Endothelial cell of umbilical vein (primary cell): ENCODE data around the gene BRK1. TPM values are rescaled to one million over a fixed set of nuclear protein-coding genes. Genes with fewer than 3 reads are reported as not detected.
A peak's percentile ranks its signal among the peaks of the same experiment; 100 is the strongest.
"Not testable (repeated sequence)": the region's sequence is repeated elsewhere in the genome, so short reads cannot be mapped to it uniquely, and the experiment has no call there.

ENCODE experiments used
- BruUV-seq: library from RNA; stranded (reverse); fragments of 400-500 nt; replicated peaks from 2 replicates; lab custom pipeline; 2021; lab: Mats Ljungman, UMichigan
- CTCF ChIA-PET: fragments of 300-600, 350-600 bp; sonication (Branson Sonifier 250); formaldehyde crosslinking; loops from one replicate; lab custom pipeline; 2021; ENCODE audit warnings: antibody characterized with exemption, inconsistent platforms; lab: Charles Lee
- POLR2A ChIA-PET: fragments of 300-600, 350-600 bp; sonication (Branson Sonifier 250); formaldehyde crosslinking; loops from one replicate; lab custom pipeline; 2021; ENCODE audit warnings: antibody characterized with exemption, inconsistent platforms; lab: Charles Lee
- DNase-seq: peaks from one replicate; pipeline ENCODE4 v3.0.0-alpha.2; 2011; ENCODE audit warnings: low read depth, low spot score
- FAIRE-seq: peaks from 2 replicates; lab custom pipeline; 2011; peaks lifted over from hg19 to GRCh38; lab: Jason Lieb, UNC
- H2AFZ ChIP-seq: 2 replicates; pipeline ENCODE4 v1.6.0; 2012; ENCODE audit warnings: low read depth, low read length, control low read depth, inconsistent platforms
- H3K27ac ChIP-seq: 2 replicates; pipeline ENCODE4 v1.5.1; 2011; ENCODE audit warnings: low read depth, mild to moderate bottlenecking, control low read depth, low read length, moderate library complexity; ENCODE audit not compliant: insufficient read depth
- H3K27me3 ChIP-seq, 2 experiments: 2 replicates each; pipeline versions ENCODE4 v1.6.0 to v1.6.1; 2011; ENCODE audit warnings: low read length in 2 of 2, mixed read lengths in 1 of 2; ENCODE audit not compliant: control insufficient read depth in 2 of 2, insufficient read depth in 2 of 2
- H3K36me3 ChIP-seq, 2 experiments: 2 replicates in 1 of 2; 3 replicates in 1 of 2; pipeline ENCODE4 v1.5.1; 2011; ENCODE audit warnings: low read length in 2 of 2, mild to moderate bottlenecking in 1 of 2, moderate library complexity in 1 of 2; ENCODE audit not compliant: control insufficient read depth in 2 of 2, insufficient read depth in 2 of 2; ENCODE audit errors: extremely low read depth in 1 of 2
- H3K4me1 ChIP-seq: 3 replicates; pipeline ENCODE4 v1.5.1; 2011; ENCODE audit warnings: mild to moderate bottlenecking, low read length; ENCODE audit not compliant: control insufficient read depth, insufficient read depth; ENCODE audit errors: extremely low read depth
- H3K4me2 ChIP-seq: 2 replicates; pipeline ENCODE4 v1.6.1; 2011; ENCODE audit warnings: low read length, control low read depth, mixed read lengths; ENCODE audit not compliant: insufficient read depth
- H3K4me3 ChIP-seq, 3 experiments: fragments of 200-600 bp in 1 of 3; sonication (generic), shearing (Covaris generic) in 1 of 3; replicated peaks in 1 of 3; 2 replicates each; pipeline ENCODE4 v1.5.1; 2011 to 2016; ENCODE audit warnings: control low read depth in 3 of 3, low read length in 3 of 3, mild to moderate bottlenecking in 2 of 3, inconsistent platforms in 1 of 3, low read depth in 1 of 3, moderate library complexity in 1 of 3; ENCODE audit not compliant: insufficient read depth in 1 of 3
- H3K79me2 ChIP-seq: 2 replicates; pipeline ENCODE4 v1.6.0; 2012; ENCODE audit warnings: low read length, inconsistent platforms; ENCODE audit not compliant: control insufficient read depth, insufficient read depth
- H3K9ac ChIP-seq: replicated peaks from 2 replicates; pipeline ENCODE3; 2011; ENCODE audit warnings: low read length, control low read depth; ENCODE audit not compliant: insufficient read depth; ENCODE audit errors: extremely low read depth
- H3K9me1 ChIP-seq: replicated peaks from 3 replicates; pipeline ENCODE4 v1.6.0; 2011; ENCODE audit warnings: mild to moderate bottlenecking, low read length; ENCODE audit not compliant: control insufficient read depth, insufficient read depth; ENCODE audit errors: extremely low read depth
- H3K9me3 ChIP-seq: replicated peaks from 2 replicates; pipeline ENCODE4 v1.5.1; 2012; ENCODE audit warnings: low read length, inconsistent platforms; ENCODE audit not compliant: control insufficient read depth, insufficient read depth
- H4K20me1 ChIP-seq: replicated peaks from 2 replicates; pipeline ENCODE3; 2011; ENCODE audit warnings: mild to moderate bottlenecking, low read length; ENCODE audit not compliant: control insufficient read depth, insufficient read depth; ENCODE audit errors: extremely low read depth
- FOS ChIP-seq: IDR thresholded peaks from 2 replicates; pipeline ENCODE4 v1.6.1; 2011; ENCODE audit warnings: mild to moderate bottlenecking, low read length, moderate library complexity, borderline replicate concordance; ENCODE audit not compliant: insufficient read depth
- GATA2 ChIP-seq: IDR thresholded peaks from 2 replicates; pipeline ENCODE4 v1.7.0; 2011; ENCODE audit warnings: low read depth, mild to moderate bottlenecking, moderate library complexity, mixed read lengths, low read length; ENCODE audit not compliant: insufficient read length, insufficient read depth
- JUN ChIP-seq: IDR thresholded peaks from 2 replicates; pipeline ENCODE4 v1.6.1; 2011; ENCODE audit warnings: borderline replicate concordance, low read depth; ENCODE audit not compliant: insufficient read length, insufficient read depth
- MAX ChIP-seq: IDR thresholded peaks from 2 replicates; pipeline ENCODE4 v1.6.1; 2011; ENCODE audit not compliant: insufficient read depth, insufficient read length
- MYC ChIP-seq: IDR thresholded peaks from one replicate; pipeline ENCODE4 v1.6.1; 2011; ENCODE audit warnings: mild to moderate bottlenecking, low read depth, low read length
- POLR2A ChIP-seq: IDR thresholded peaks from 2 replicates; pipeline ENCODE4 v1.6.1; 2012; ENCODE audit warnings: low read depth, mild to moderate bottlenecking, control low read depth, low read length
- POLR2AphosphoS5 ChIP-seq: IDR thresholded peaks from 2 replicates; pipeline ENCODE4 v1.6.1; 2012; ENCODE audit warnings: low read depth, mild to moderate bottlenecking, control low read depth, low read length, moderate library complexity; ENCODE audit not compliant: insufficient read depth
- dilution Hi-C: fragments of 300-500 bp; cut with MboI; formaldehyde crosslinking; loops from one replicate; pipeline ENCODE4 v1.15.0; 2019; ENCODE audit warnings: low sequenced_read_pairs; ENCODE audit not compliant: extremely low pct_ligation_motif_present
- intact Hi-C: fragments of 100-400 bp; cut with micrococcal nuclease; formaldehyde crosslinking; loops from one replicate; pipeline ENCODE4 v1.10.0; 2022
- polyA plus RNA-seq, 4 experiments: library from polyadenylated mRNA; depleted of rRNA in 3 of 4; stranded (reverse) in 3 of 4; unstranded in 1 of 4; fragments of >200 nt; gene quantifications; 2 replicates each; pipeline versions ENCODE4 v1.2.1 to v1.2.3, GENCODE V29; 2011 to 2012; ENCODE audit warnings: missing spikeins in 1 of 4
- total RNA-seq: library from RNA; stranded (reverse); gene quantifications from 2 replicates; pipeline ENCODE4 v1.2.3, GENCODE V29; 2021

BRK1 gene
- total and polyA plus RNA-seq, 2 donors (not counting 3 experiments of a cell fraction or from before 2014, with no cell fraction given) = 123 to 144 TPM

GRCh38 chr3:10173926-10174435, 58.5 kb downstream of the BRK1 start:
- Histone ChIP-seq H3K4me3 (no peak overlapping the region), H3K9me3 (no peaks in the 10 kb centered on the region)

GRCh38 chr3:10175334-10175733, 59.9 kb downstream of the BRK1 start:
- POLR2A ChIA-PET = interaction anchor here (0.6 to 0.7 kb wide), 2 partner anchors 34 to 219 kb away, joined by 3 read pairs; partner anchors contain the start of gene VHL
- dilution Hi-C loops = not testable (repeated sequence)

More at GRCh38 chr3:10173926-10174435, 58.5 kb downstream of the BRK1 start:
- H3K36me3 ChIP-seq = no peaks in the 10 kb centered on the region
- H2AFZ ChIP-seq = no peak overlapping the region
- DNase-seq (peak; percentile 98), FAIRE-seq (peak; percentile 93)
- no peaks in the 10 kb centered on the region for H3K79me2 ChIP-seq
- no peaks in the 10 kb centered on the region for H3K9me1 ChIP-seq
- intact Hi-C loops (loop anchor here (1.0 to 5.0 kb wide), 2 partner anchors 15 to 33 kb away; no protein-coding TSS in a partner anchor), dilution Hi-C loops (no loop called here)
- peak overlapping the region; percentile 33 for H3K9ac ChIP-seq
- H3K27me3 ChIP-seq = no peaks in the 10 kb centered on the region
- peaks cover 14% of the 10 kb centered on the region for H3K4me1 ChIP-seq
- no TSS peak for BruUV-seq
- peak overlapping the region; percentile 35 for H3K4me2 ChIP-seq
- ChIA-PET POLR2A (interaction anchor here (1.1 kb wide), 1 partner anchor 18 kb away, joined by 4 read pairs; no protein-coding TSS in a partner anchor), CTCF (interaction anchor here (1.2 to 2.4 kb wide), 6 partner anchors 9 to 98 kb away, joined by 3 to 15 read pairs (median 5); partner anchors contain the start of gene IRAK2)
- H4K20me1 ChIP-seq = no peaks in the 10 kb centered on the region
- TF ChIP-seq GATA2 (no peak), POLR2A (peak; percentile 46), FOS (peak; percentile 77), MYC (no peak), JUN (peak; percentile 92), MAX (no peak), POLR2AphosphoS5 (peak; percentile 60)
- H3K27ac ChIP-seq = peak overlapping the region; percentile 84

GRCh38 chr3:10176150-10176549, 60.7 kb downstream of the BRK1 start:
- H3K36me3 ChIP-seq, DNase-seq, H3K9ac ChIP-seq, dilution Hi-C loops, H3K27me3 ChIP-seq, H3K27ac ChIP-seq, H3K79me2 ChIP-seq, H3K9me3 ChIP-seq, H2AFZ ChIP-seq, BruUV-seq, H3K4me3 ChIP-seq, H3K9me1 ChIP-seq, H4K20me1 ChIP-seq, H3K4me2 ChIP-seq, intact Hi-C loops: not testable (repeated sequence)
- ChIA-PET CTCF (interaction anchor here (1.6 kb wide), 1 partner anchor 10 kb away, joined by 9 read pairs; no protein-coding TSS in a partner anchor), POLR2A (interaction anchor here (0.7 kb wide), 1 partner anchor 83 kb away, joined by 8 read pairs; no protein-coding TSS in a partner anchor)
- H3K4me1 ChIP-seq = peaks cover 14% of the 10 kb centered on the region
- FAIRE-seq = peak; percentile 28

More at GRCh38 chr3:10175334-10175733, 59.9 kb downstream of the BRK1 start:
- H3K27me3 ChIP-seq, H3K9me3 ChIP-seq, H2AFZ ChIP-seq, BruUV-seq, intact Hi-C loops, H3K4me2 ChIP-seq, H3K79me2 ChIP-seq, DNase-seq, H3K9ac ChIP-seq, H3K4me3 ChIP-seq, FAIRE-seq, H3K36me3 ChIP-seq, H3K27ac ChIP-seq, H3K9me1 ChIP-seq, H4K20me1 ChIP-seq: not testable (repeated sequence)
- CTCF ChIA-PET = interaction anchor here (1.6 kb wide), 1 partner anchor 11 kb away, joined by 9 read pairs; no protein-coding TSS in a partner anchor
- H3K4me1 ChIP-seq = peaks cover 14% of the 10 kb centered on the region
